ENCODE measurements around the gene GABPA. TPM values are rescaled to one million over a fixed set of nuclear protein-coding genes. Genes with fewer than 3 reads are reported as not detected.

Gene GABPA
- total RNA-seq, 1 experiment from 2014 or later, result 18.2 TPM

DNA sequence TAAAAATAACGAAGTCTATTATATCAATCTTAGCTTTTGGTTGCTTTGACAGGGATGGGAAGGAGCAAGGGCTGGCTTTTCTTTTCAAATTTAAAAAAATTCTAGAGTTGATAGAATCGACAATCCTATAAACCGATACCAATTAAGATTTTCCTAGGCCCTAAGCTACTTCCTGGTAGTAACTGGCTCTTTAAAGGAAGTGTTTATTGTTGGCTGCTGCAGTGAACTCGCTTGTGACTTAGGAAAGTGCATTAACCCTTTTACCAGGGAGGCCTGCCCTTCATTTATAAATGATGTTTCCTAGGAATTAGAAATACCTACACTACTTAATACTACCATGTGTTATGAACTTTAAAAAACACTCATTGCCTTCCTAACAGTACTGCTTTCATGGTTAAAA is 33.2 kb upstream of the GABPA start:
- Histone ChIP-seq H2AFZ (no peak overlapping the region), H3K36me3 (ENCODE audit: low read depth) (no peaks in the 10 kb centered on the region), H3K79me2 (ENCODE audit: low read depth) (no peaks in the 10 kb centered on the region), H3K27me3 (ENCODE audit: insufficient read depth, low read depth) (no peaks in the 10 kb centered on the region), H3K4me1 (replicated peaks; ENCODE audit: insufficient read depth) (peaks cover 13% of the 10 kb centered on the region), H3K4me3 (no peak overlapping the region), H4K20me1 (ENCODE audit: insufficient read depth) (no peaks in the 10 kb centered on the region), H3F3A (ENCODE audit: insufficient read depth, low read depth) (no peaks in the 10 kb centered on the region), H3K4me2 (no peak overlapping the region), H3K9me3 (ENCODE audit: insufficient read depth, low read depth) (no peaks in the 10 kb centered on the region), H3K9me2 (ENCODE audit: insufficient read depth) (no peaks in the 10 kb centered on the region), H3K27ac (no peak overlapping the region)
- ChIA-PET POLR2A (ENCODE audit: unreplicated experiment) (no interaction called here), CTCF (no interaction called here)
- BruUV-seq (replicated peaks), result no TSS peak
- intact Hi-C loops (cut with micrococcal nuclease; ENCODE audit: unreplicated experiment), result no loop called here
- TF ChIP-seq, protein P1, sequence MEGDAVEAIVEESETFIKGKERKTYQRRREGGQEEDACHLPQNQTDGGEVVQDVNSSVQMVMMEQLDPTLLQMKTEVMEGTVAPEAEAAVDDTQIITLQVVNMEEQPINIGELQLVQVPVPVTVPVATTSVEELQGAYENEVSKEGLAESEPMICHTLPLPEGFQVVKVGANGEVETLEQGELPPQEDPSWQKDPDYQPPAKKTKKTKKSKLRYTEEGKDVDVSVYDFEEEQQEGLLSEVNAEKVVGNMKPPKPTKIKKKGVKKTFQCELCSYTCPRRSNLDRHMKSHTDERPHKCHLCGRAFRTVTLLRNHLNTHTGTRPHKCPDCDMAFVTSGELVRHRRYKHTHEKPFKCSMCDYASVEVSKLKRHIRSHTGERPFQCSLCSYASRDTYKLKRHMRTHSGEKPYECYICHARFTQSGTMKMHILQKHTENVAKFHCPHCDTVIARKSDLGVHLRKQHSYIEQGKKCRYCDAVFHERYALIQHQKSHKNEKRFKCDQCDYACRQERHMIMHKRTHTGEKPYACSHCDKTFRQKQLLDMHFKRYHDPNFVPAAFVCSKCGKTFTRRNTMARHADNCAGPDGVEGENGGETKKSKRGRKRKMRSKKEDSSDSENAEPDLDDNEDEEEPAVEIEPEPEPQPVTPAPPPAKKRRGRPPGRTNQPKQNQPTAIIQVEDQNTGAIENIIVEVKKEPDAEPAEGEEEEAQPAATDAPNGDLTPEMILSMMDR (conservative IDR thresholded peaks at IDR 0.05), result no peak
- no peak for TF ChIP-seq EZH2 (IDR thresholded peaks at IDR 0.05; ENCODE audit: low read depth)
- DNase-seq, result no peak

DNA sequence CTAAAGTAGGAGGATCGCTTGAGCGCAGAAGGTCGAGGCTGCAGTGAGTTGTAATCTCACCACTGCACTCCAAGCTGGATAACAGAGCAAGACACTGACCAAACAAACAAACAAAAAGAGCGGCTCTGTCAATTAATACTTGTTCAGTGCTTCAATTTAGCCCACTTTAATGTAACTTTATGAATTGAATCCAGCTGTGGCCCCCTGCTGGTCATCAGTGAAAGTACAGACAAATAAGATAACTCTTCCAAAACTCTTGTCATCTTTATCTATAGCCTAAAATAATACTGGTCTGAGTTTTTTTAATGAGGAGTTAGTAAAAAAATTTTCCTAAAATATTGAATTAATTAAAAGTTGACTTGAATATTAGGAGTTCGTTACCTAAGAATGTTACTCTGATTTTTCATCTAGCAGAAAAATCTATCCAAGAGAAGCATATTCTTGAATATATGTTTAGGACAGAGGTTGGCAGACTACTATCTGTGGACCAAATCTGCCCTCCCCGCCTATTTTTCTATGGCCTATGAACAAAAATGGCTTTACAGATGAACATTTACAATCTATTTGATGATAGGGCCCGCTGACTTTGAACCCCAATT is 26.2 kb upstream of the GABPA start:
- no peak overlapping the region for H2AFZ ChIP-seq
- CTCF ChIA-PET, result interaction anchor here (0.6 kb wide), 1 partner anchor 790 kb away, joined by 12 read pairs; no protein-coding TSS in a partner anchor
- POLR2A ChIA-PET (ENCODE audit: unreplicated experiment), result no interaction called here

DNA sequence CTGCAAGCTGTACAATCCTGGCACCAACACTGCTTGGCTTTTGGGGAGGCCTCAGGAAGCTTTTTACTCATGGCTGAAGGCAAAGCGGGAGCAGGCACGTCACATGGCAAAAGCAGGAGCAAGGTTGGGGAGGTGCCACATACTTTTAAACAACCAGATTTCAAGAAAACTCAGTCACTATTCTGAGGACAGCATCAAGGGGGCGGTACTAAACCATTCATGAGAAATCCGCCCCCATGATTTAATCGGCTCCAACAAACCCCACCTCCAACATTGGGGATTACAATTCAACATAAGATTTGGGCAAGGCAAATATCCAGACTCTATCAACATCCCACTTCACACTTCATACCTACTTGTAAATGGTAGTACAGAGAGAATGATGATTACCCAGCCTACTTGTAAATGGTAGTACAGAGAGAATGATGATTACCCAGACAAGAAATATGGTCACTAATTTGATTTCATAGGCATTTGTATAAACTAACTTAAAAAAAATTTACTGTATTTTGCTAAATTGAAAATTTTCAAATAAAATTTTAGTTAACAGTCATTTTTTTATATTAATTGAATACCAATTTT is 25.0 kb upstream of the GABPA start:
- H2AFZ ChIP-seq, result no peak overlapping the region
- H3K36me3 ChIP-seq (ENCODE audit: low read depth), result no peaks in the 10 kb centered on the region
- no peaks in the 10 kb centered on the region for H3K9me3 ChIP-seq (ENCODE audit: insufficient read depth, low read depth)
- H3K27ac ChIP-seq, result no peak overlapping the region
- no peaks in the 10 kb centered on the region for H4K20me1 ChIP-seq (ENCODE audit: insufficient read depth)
- ChIA-PET CTCF (no interaction called here), POLR2A (ENCODE audit: unreplicated experiment) (no interaction called here)
- no peak overlapping the region for H3K4me3 ChIP-seq
- DNase-seq, result no peak
- no peak overlapping the region for H3K4me2 ChIP-seq
- H3F3A ChIP-seq (ENCODE audit: insufficient read depth, low read depth), result no peaks in the 10 kb centered on the region
- intact Hi-C loops (cut with micrococcal nuclease; ENCODE audit: unreplicated experiment), result no loop called here
- no TSS peak for BruUV-seq (replicated peaks)
- H3K79me2 ChIP-seq (ENCODE audit: low read depth), result no peaks in the 10 kb centered on the region
- H3K9me2 ChIP-seq (ENCODE audit: insufficient read depth), result no peaks in the 10 kb centered on the region
- H3K27me3 ChIP-seq (ENCODE audit: insufficient read depth, low read depth), result no peaks in the 10 kb centered on the region
- TF ChIP-seq, protein P1 (conservative IDR thresholded peaks at IDR 0.05), result no peak
- TF ChIP-seq EZH2 (IDR thresholded peaks at IDR 0.05; ENCODE audit: low read depth), result no peak
- H3K4me1 ChIP-seq (replicated peaks; ENCODE audit: insufficient read depth), result no peaks in the 10 kb centered on the region

More for the DNA sequence above, 26.2 kb upstream of the GABPA start:
- BruUV-seq (replicated peaks), result no TSS peak
- Histone ChIP-seq H3F3A (ENCODE audit: insufficient read depth, low read depth) (no peaks in the 10 kb centered on the region), H3K27ac (no peak overlapping the region), H3K27me3 (ENCODE audit: insufficient read depth, low read depth) (no peaks in the 10 kb centered on the region), H3K9me3 (ENCODE audit: insufficient read depth, low read depth) (no peaks in the 10 kb centered on the region), H3K79me2 (ENCODE audit: low read depth) (no peaks in the 10 kb centered on the region), H3K4me3 (no peak overlapping the region), H3K4me1 (replicated peaks; ENCODE audit: insufficient read depth) (no peaks in the 10 kb centered on the region), H4K20me1 (ENCODE audit: insufficient read depth) (no peaks in the 10 kb centered on the region), H3K9me2 (ENCODE audit: insufficient read depth) (no peaks in the 10 kb centered on the region), H3K4me2 (no peak overlapping the region), H3K36me3 (ENCODE audit: low read depth) (no peaks in the 10 kb centered on the region)
- TF ChIP-seq EZH2 (IDR thresholded peaks at IDR 0.05; ENCODE audit: low read depth), result no peak
- TF ChIP-seq, protein P1 (conservative IDR thresholded peaks at IDR 0.05), result peak; percentile 87
- DNase-seq, result no peak
- intact Hi-C loops (cut with micrococcal nuclease; ENCODE audit: unreplicated experiment), result loop anchor here (1.0 kb wide), 1 partner anchor 100 kb away; no protein-coding TSS in a partner anchor

All from PC-9 (cell line).